HG02610 (cell line): ENCODE data around the gene ZKSCAN4.

Source experiments
- ATAC-seq: cut with Tn5 transposase; IDR thresholded peaks from one replicate; pipeline ENCODE4 v1.9.1; 2021; ENCODE audit warnings: mild to moderate bottlenecking, moderate library complexity; ENCODE audit not compliant: unreplicated experiment

The ZKSCAN4 gene

DNA sequence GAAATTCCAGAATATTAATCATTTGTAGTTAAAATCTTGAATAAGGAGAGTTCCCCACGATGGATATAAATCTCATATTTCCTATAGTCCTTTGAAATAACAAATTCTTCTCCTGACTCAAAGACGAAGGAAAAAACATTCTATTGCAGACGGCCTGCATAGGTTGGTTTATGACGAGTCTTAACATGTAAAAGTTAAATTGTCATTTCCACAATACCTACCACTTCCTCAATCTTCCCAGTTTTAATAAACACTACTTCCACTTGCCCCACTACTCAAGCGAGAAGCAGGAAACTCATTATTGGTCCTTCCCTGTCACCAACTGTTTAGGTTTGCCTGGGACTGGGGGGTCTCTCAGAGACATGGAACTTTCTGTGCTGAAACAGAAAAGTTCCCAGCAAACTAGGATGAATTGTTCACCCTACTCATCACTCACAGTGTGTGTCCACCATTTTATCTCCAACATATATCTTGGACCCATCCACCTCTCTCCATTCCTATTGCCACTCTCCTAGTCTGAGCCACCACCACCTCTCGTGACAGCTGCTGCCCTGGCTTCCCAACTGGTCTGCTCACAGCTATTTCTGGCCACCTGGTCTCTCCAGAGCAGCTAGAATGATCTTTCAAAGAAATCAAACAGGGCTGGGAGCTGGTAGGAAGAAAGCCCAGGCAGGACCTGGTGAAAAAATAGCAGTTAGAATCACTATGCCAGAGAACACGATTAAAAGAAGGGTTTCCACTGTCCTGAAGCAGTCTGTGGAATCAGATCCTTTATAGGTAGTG lies 42.1 kb downstream of the ZKSCAN4 start:
- ATAC-seq = no peak

DNA sequence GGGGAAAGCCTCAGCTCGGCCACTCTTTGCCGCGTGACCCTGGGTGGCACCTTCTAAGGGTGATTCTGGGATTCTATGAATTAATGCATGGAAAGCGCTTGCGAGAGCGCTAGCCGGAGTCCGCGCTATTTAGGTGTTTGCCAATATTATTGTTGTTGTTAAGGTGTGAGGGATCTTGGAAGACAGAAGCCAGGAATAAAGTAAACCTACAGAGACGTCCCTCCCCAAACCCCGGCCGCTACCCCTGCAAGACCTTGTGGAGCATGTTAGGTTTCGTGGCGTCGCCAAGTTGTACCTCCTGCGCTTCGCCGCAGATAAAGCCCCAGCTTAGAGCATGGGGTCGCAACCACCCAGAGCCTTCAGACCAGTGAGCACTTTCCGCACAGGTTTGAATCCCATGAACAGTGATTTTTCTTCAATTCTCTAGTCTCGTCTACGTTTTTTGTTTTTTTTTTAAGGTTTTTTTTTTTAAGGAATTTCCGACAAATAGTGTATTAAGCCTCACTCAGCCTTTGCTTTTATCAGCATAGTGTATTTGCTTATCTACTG lies 43.9 kb downstream of the ZKSCAN4 start:
- no peak for ATAC-seq

DNA sequence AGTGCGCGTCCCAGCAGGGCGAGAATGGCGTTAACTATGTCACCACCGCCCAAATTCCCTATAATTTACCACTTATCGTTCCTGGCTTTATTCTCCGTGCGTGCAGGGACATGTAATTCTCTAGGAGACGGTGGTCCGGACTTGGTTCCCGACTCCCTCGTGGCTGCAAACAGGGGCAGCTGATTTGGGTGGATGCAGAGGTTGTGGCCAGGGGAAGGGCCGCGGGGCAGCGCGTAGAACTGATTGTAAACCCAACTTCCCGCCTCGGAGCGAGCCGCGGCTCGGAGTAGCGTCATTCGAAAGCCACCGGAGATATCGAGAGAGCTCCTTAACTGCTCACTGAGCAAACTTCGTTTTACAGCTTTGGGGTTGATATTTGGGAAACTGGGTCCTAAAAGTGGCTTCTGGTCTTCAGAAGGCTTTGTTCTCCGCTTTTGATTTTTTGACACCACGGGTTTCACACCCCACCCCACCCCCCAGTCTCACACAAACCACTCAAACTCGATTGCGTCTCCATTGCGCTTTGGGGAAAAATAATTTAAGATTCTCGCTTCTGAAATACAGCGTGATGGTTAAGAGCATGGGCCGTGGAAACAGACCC lies 44.5 kb downstream of the ZKSCAN4 start:
- no peak for ATAC-seq

DNA sequence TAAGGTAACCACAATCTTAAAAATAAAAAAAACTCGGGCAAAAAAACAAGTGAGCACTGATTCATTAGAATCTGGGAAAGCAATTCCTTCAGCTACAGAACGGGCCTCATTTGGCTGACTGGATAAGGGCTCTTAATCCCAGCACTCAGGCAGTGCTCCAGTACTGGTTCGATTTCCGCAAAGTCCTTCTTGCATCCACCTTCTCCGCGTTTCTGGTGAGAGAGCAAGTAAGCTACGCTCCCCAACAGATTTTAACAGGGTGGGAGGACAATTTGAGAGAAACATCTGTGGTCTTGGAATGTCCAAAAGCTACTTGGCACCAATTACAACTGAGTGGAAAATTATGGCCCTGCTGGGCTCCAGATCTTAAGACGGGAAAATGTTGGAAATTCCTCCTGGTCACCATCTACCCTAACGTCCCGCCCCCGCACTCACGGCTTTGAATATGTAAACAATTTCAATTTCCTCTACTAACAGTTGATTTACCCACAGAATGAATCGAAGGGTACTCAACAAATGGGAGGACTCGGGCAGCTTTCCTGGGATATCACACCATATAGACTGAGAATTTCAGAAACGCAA lies 45.0 kb downstream of the ZKSCAN4 start:
- no peak for ATAC-seq

DNA sequence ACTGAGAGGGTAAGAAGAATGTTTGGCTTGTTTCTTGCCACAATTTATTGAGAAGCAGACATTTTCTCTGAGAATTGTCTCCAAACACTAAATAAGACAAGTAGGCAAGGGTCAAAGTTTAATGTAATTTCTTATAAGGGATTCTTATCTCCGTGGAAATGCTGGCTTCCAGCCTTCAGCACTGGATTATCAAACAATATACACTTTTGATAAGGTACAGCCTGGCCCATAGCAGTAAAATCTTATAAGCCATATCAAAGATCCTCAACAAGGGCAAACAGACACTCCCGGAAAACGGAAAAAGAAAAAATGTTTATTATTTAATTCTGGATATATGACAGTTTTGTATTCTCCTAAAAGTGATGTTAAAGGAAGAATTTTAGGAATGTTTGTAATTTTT lies 45.5 kb downstream of the ZKSCAN4 start:
- no peak for ATAC-seq

DNA sequence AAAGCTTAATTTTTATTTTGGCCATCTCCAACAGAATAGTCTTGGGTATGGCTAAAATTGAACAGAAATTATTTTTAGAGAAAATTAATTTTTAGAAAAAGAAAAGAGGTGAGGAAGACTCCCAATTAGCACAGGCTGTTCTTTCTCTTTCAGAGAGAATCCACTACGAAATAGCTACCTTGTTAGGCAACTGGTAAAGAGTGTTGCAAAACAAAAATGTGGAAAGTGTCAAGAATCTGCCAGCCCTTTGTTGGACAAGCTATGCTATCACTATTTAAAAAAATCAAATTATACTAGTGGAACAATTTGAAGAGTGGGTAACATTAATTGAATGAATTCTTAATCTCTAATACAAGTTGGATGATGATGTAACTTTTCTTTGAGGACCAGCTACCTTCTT lies 46.2 kb downstream of the ZKSCAN4 start:
- ATAC-seq = no peak

DNA sequence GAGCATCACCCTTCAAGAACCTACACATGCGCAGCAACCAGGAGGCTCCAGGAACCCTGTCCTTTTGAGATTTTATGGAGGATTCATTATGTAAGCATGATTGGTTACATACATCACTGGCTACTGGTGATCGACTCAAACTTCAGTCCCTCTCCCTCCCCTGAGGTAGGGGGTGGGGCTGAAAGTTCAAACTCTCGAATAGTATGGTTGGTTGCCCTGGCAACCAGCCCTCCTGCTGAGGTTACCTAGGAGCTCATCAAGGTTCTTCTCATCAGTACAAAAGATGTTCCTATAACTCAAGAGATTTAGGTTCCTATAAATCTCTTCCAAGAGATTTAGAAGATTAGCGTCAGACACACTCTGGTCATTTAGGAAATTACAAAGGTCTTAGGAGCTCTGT lies 48.9 kb downstream of the ZKSCAN4 start:
- ATAC-seq = no peak

DNA sequence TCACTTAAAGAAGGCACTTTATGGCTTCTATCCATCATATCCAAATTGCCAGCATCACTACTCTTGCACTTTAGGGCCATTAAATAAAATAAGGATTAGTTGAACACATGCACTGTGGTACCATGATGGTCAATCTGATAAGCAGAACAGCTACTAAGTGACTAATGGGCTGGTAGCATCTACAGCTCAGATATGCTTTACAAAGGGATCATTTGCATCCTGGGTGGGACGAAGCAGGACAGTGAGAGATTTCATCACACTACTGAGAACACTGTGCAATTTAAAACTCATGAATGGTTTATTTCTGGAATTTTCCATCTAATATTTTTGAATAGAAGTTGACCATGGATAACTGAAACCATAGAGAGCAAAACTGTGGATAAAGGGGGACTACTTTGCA lies 52.0 kb downstream of the ZKSCAN4 start:
- no peak for ATAC-seq
